Duodenal mucosa (tissue), 2 donors: ENCODE results near the gene NANOS3.

Experiments used
- H3K27ac ChIP-seq: one replicate; pipeline ENCODE4 v1.7.0; 2013; ENCODE audit warnings: low read depth, low read length
- H3K27me3 ChIP-seq, 2 donors: one replicate each; pipeline ENCODE4 v1.7.0; 2013; ENCODE audit warnings: low read length in 2 of 2, control low read depth in 1 of 2; ENCODE audit not compliant: insufficient read depth in 2 of 2, control insufficient read depth in 1 of 2
- H3K36me3 ChIP-seq, 2 donors: one replicate each; pipeline ENCODE4 v1.7.0; 2013; ENCODE audit warnings: low read length in 2 of 2, control low read depth in 1 of 2; ENCODE audit not compliant: insufficient read depth in 2 of 2, control insufficient read depth in 1 of 2
- H3K4me1 ChIP-seq, 2 donors: one replicate each; pipeline ENCODE4 v1.7.0; 2013; ENCODE audit warnings: low read length in 2 of 2, control low read depth in 1 of 2; ENCODE audit not compliant: insufficient read depth in 2 of 2, control insufficient read depth in 1 of 2
- H3K4me3 ChIP-seq, 2 donors: one replicate each; pipeline ENCODE4 v1.7.0; 2013; ENCODE audit warnings: low read length in 2 of 2, low read depth in 1 of 2
- H3K9ac ChIP-seq, 2 donors: one replicate each; pipeline ENCODE4 v1.7.0; 2013; ENCODE audit warnings: low read length in 2 of 2, low read depth in 1 of 2
- H3K9me3 ChIP-seq, 2 donors: one replicate each; pipeline ENCODE4 v1.7.0; 2013; ENCODE audit warnings: low read length in 2 of 2, control low read depth in 1 of 2; ENCODE audit not compliant: control insufficient read depth in 1 of 2

Gene NANOS3

DNA sequence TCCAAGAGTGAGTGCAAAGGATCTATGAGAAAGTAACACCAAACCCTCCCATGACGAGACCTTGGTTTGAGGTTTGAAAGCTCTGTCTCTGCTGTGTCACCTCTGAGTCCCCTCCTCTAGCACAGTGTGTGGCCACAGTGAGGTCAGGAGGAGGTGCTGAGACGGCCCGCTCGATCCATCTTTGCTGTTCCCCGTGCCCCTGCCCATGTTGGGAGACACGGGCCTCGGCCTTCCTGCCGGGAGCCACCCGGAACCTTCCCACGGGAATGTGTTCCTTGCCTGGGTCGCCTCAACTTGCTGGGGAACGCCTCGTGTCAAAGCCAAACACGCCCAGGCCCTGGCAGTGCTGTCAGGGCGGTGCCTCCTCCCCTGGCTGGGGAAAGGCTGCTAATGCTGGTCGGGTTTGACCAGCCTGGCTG lies 10.1 kb downstream of the NANOS3 start:
- peak overlapping the region; percentile 10 to 21 for H3K4me3 ChIP-seq
- no peaks in the 10 kb centered on the region for H3K36me3 ChIP-seq
- H3K4me1 ChIP-seq, result peaks cover 36 to 57% of the 10 kb centered on the region in 2 donors
- H3K9ac ChIP-seq, result peak overlapping the region in 1 of 2 donors; percentile 32
- no peaks in the 10 kb centered on the region for H3K9me3 ChIP-seq
- no peaks in the 10 kb centered on the region for H3K27me3 ChIP-seq
- H3K27ac ChIP-seq, result no peak overlapping the region

DNA sequence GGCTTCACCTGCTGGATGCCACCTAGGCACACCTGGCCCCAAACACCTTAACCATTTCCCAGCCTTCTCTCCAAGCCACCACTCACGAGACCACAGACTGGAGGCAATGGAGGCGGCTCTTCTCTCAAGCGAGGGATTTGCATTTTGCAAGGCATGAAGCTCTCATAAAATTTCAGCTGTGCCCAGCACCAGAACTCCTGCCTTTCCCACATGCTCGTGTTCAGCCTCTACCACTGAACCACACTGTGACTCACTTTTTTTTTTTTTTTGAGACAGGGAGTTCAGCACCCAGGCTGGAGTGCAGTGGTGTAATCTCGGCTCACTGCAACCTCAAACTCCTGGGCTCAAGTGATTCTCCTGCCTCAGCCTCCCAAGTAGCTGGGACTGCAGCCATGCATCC lies 10.6 kb downstream of the NANOS3 start:
- H3K9ac ChIP-seq, result peak overlapping the region in 1 of 2 donors; percentile 32
- H3K4me3 ChIP-seq, result peak overlapping the region; percentile 10 to 21
- H3K36me3 ChIP-seq, result no peaks in the 10 kb centered on the region
- H3K27ac ChIP-seq, result no peak overlapping the region
- no peaks in the 10 kb centered on the region for H3K9me3 ChIP-seq
- peaks cover 31 to 53% of the 10 kb centered on the region in 2 donors for H3K4me1 ChIP-seq
- no peaks in the 10 kb centered on the region for H3K27me3 ChIP-seq

- Histone ChIP-seq H3K4me3 (no peak overlapping the region), H3K27me3 (no peaks in the 10 kb centered on the region), H3K9ac (no peak overlapping the region), H3K36me3 (no peaks in the 10 kb centered on the region), H3K27ac (no peak overlapping the region), H3K9me3 (no peaks in the 10 kb centered on the region), H3K4me1 (peaks cover 26 to 57% of the 10 kb centered on the region in 2 donors)
These were observed 11.3 kb downstream of the NANOS3 start for GRCh38 chr19:13888281-13888680.

DNA sequence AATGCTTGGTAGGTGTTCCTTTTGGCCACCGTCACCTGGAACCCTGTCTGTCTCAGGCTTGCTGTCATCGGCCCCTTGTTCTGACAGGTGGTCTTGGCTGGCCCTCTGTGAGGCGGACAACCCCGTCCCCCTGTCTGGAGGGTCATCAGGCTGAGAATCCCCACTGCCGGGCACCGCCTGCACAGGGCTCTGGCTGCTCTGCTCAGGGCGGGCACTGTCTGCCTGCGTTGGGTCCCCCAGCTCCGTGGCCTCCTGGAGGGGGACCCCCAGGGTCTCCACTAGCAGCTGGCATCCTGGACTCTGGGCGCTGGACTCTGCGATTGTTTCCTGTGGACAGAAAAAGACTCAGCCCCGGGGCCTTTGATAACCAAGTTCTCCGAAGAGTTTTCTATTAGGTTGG lies 13.2 kb downstream of the NANOS3 start:
- Histone ChIP-seq H3K9me3 (no peaks in the 10 kb centered on the region), H3K4me1 (peaks cover 21 to 44% of the 10 kb centered on the region in 2 donors), H3K27me3 (no peaks in the 10 kb centered on the region), H3K4me3 (no peak overlapping the region), H3K36me3 (no peaks in the 10 kb centered on the region), H3K9ac (no peak overlapping the region), H3K27ac (no peak overlapping the region)

- Histone ChIP-seq H3K27ac (no peak overlapping the region), H3K9ac (no peak overlapping the region)
These were observed 15.9 kb downstream of the NANOS3 start for GRCh38 chr19:13892870-13893269.

GRCh38 chr19:13894552-13894951 lies 17.6 kb downstream of the NANOS3 start:
- H3K4me1 ChIP-seq, result peaks cover 5 to 21% of the 10 kb centered on the region in 2 donors
- no peaks in the 10 kb centered on the region for H3K27me3 ChIP-seq
- no peaks in the 10 kb centered on the region for H3K9me3 ChIP-seq
- no peak overlapping the region for H3K9ac ChIP-seq
- no peak overlapping the region for H3K27ac ChIP-seq
- H3K36me3 ChIP-seq, result no peaks in the 10 kb centered on the region
- no peak overlapping the region for H3K4me3 ChIP-seq

More at GRCh38 chr19:13892870-13893269, 15.9 kb downstream of the NANOS3 start:
- no peaks in the 10 kb centered on the region for H3K36me3 ChIP-seq
- no peak overlapping the region for H3K4me3 ChIP-seq
- H3K9me3 ChIP-seq, result no peaks in the 10 kb centered on the region
- H3K27me3 ChIP-seq, result no peaks in the 10 kb centered on the region
- peaks cover 0 to 21% of the 10 kb centered on the region in 2 donors for H3K4me1 ChIP-seq

DNA sequence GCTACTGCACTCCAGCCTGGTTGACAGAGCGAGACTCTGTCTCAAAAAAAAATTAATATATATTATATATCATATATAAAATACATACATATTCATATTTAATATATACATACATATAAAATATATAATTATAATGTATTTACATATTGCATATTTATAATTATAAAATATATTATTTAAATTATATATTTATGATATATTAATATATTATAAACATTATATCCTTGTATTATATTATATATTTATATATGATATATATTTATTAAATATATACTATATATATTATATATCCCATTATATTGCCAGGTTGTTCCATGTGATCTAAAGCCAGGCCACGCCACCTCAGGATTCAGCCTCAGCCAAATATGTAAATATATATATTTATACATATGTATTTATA lies 19.3 kb downstream of the NANOS3 start:
- Histone ChIP-seq H3K9me3 (no peaks in the 10 kb centered on the region), H3K9ac (no peak overlapping the region), H3K4me3 (no peak overlapping the region), H3K36me3 (no peaks in the 10 kb centered on the region), H3K4me1 (peaks cover 5 to 22% of the 10 kb centered on the region in 2 donors), H3K27me3 (no peaks in the 10 kb centered on the region), H3K27ac (no peak overlapping the region)

- Histone ChIP-seq H3K27ac (no peak overlapping the region), H3K9ac (no peak overlapping the region), H3K4me3 (no peak overlapping the region), H3K27me3 (no peaks in the 10 kb centered on the region), H3K9me3 (no peaks in the 10 kb centered on the region), H3K4me1 (peaks cover 5 to 14% of the 10 kb centered on the region in 2 donors), H3K36me3 (no peaks in the 10 kb centered on the region)
These were observed 22.5 kb downstream of the NANOS3 start for GRCh38 chr19:13899393-13899792.

GRCh38 chr19:13899912-13900584 lies 23.1 kb downstream of the NANOS3 start:
- Histone ChIP-seq H3K27ac (no peak overlapping the region), H3K27me3 (no peaks in the 10 kb centered on the region), H3K9me3 (no peaks in the 10 kb centered on the region), H3K9ac (no peak overlapping the region), H3K4me1 (peaks cover 5 to 14% of the 10 kb centered on the region in 2 donors), H3K4me3 (no peak overlapping the region), H3K36me3 (no peaks in the 10 kb centered on the region)

DNA sequence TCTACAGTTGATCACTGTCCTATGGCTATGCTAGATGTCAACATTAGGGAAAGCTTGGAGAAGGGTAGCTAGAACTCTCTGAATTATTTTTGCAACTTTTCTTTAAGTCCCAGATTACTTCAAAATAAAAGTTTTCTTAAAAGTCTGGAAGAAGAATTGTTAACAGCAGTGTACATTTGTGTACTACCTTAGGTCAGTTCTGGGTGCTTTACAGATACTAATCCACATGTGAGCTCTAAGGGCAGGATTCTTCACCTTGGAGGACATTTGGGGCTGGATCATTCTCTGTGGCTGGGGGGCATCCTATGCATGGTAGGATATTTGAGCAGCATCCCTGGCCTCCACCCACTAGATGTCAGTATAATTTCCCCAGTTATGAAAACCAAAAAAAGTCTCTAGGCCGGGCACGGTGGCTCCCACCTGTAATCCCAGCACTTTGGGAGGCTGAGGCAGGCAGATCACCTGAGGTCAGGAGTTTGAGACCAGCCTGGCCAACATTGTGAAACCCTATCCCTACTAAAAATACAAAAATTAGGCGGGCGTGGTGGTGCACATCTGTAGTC lies 26.1 kb downstream of the NANOS3 start:
- no peaks in the 10 kb centered on the region for H3K27me3 ChIP-seq
- H3K9ac ChIP-seq, result no peak overlapping the region
- no peaks in the 10 kb centered on the region for H3K9me3 ChIP-seq
- H3K4me1 ChIP-seq, result peaks cover 15 to 23% of the 10 kb centered on the region in 2 donors
- H3K36me3 ChIP-seq, result no peaks in the 10 kb centered on the region
- H3K27ac ChIP-seq, result no peak overlapping the region
- no peak overlapping the region for H3K4me3 ChIP-seq
